GM18867 (cell line): ENCODE data around the gene NR1I2.

Experiments
- ATAC-seq: cut with Tn5 transposase; IDR thresholded peaks from one replicate; pipeline ENCODE4 v1.9.1; 2021; ENCODE audit warnings: mild to moderate bottlenecking, moderate library complexity; ENCODE audit not compliant: unreplicated experiment

Gene NR1I2

DNA sequence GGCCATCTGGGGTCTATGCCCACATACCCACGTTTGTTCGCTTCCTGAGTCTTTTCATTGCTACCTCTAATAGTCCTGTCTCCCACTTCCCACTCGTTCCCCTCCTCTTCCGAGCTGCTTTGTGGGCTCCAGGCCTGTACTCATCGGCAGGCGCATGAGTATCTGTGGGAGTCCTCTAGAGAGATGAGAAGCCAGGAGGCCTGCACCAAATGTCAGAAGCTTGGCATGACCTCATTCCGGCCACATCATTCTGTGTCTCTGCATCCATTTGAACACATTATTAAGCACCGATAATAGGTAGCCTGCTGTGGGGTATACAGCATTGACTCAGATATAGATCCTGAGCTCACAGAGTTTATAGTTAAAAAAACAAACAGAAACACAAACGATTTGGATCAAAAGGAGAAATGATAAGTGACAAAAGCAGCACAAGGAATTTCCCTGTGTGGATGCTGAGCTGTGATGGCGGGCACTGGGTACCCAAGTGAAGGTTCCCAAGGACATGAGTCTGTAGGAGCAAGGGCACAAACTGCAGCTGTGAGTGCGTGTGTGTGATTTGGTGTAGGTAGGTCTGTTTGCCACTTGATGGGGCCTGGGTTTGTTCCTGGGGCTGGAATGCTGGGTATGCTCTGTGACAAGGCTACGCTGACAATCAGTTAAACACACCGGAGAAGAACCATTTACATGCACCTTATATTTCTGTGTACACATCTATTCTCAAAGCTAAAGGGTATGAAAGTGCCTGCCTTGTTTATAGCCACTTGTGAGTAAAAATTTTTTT is 35.9 kb downstream of the NR1I2 start:
- ATAC-seq: no peak

DNA sequence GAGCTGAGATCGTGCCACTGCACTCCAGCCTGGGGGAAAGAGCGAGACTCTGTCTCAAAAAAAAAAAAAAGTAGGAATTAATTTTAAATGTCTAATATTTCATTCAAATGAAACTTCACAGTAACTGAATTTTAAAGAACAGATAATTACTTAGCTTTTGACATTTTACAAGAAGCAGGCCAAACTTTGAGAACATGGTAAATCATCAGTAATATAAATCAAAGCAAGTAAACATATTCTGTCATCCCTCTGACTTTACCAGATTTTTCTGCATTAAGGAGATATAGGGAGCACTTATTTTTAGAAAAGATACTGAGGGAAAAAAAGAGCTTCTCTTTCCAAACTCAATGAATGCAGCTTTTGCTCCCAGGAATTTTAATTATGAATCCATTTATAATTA is 37.0 kb downstream of the NR1I2 start:
- no peak for ATAC-seq

DNA sequence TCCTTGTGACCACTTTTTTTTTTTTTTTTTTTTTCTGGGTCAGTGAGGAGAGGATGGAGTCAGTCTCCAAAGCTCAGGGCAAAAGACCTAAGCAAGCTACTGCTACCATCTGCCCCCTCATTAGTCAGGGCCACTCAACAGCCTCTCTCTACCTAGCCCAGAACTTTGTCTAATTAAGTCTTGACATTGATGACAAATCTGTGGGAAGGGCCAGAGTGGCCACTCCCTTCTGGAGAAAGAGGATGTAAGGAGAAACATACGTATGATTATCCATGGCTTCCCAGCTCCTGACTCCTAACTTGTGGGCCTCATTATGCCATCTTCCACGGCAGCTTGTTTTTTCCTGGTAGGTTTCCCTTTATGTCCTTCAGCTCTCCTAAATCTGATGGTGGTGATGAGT is 37.9 kb downstream of the NR1I2 start:
- no peak for ATAC-seq

DNA sequence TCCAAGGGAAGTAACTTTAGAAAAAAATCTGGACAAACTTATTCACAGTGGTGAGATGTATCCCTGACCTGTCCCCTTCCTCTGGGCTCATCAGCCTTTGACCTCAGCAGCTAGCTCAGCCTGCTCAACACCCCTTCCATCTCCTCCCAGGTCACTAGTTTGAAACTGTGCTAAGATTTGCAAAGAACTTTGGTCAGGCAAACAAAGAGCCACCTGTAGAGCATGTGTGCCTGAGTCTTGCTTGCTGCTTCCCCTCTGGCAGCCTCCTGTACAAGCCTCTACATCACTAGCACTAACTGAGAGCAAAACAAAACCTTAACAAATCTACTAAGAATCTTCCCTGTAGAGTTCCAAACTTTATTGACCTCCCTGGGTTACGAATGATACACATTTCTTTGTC is 43.9 kb downstream of the NR1I2 start:
- no peak for ATAC-seq

DNA sequence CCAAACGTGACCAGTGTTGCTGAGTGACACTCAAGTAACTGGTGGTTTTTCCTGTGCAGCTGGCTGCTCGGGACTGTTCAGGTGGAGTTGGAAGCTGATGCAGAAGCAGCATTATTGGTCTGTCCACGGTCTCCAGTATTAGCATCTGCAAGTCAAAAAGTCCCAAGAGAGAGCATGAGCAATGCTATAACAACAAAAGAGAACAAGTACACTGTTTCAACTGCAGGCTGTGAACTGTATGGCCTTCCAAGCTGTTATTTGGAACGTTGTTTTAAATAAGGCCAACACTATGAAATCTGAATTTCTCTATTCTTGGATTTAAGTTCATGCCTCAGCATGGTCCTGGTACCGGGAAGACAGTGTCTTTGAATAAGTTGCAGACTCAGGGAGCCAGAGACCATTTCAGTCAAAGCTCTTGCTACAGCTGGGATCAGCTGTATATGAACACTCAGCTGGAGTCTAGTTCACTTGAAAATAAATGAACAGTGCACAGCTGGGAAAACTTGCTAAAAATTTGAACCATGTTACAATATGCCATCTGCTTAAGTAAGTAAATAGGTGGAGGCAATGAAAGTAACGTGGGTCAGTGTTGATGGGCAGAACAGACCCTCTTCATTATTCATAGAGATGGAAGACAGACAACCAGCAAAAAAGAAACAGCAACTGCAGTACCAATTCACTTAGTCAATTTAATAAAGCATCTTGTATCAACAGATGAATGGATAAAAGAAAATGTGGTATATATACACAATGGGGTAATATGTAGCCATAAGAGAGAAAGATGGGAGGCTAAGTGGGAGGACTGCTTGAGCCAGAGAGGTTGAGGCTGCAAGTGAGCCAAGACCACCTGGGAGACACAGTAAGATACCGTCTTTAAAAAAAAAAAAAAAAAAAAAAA is 45.1 kb downstream of the NR1I2 start:
- ATAC-seq: no peak

DNA sequence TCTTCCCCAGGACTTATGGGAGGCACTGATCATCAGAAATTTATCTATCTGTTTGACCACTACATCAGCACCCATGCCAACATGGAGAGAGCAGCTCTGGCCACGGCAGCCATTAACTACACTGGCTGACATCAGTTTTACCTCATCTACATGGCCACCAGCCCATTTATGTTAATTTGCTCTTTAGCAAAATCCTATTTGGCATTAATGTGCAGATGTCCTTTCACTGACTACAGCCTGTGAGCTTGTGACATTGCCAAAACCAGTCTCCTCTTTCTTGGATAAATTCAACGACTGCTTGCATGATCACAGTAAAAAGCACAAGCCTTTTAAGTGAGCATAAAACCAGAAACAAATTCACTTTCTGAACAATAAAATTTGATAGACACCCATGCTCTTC is 47.5 kb downstream of the NR1I2 start:
- ATAC-seq: no peak

DNA sequence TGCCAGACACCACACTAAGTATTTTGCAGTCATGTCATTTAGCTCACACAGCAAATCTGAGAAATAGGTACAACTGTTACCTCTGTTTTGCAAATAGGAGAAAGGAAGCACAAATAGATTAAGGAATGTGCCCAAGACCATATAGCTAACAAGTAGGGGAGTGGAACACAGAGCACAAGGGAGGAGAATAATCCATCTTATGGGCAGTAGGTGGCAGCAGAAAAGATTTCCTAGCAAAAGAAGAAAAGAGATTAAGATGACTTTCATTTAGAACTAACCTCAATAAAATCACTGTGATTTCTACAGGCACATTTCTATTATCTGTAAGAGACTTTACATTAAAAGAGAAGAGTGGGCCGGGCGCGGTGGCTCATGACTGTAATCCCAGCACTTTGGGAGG is 49.1 kb downstream of the NR1I2 start:
- no peak for ATAC-seq

DNA sequence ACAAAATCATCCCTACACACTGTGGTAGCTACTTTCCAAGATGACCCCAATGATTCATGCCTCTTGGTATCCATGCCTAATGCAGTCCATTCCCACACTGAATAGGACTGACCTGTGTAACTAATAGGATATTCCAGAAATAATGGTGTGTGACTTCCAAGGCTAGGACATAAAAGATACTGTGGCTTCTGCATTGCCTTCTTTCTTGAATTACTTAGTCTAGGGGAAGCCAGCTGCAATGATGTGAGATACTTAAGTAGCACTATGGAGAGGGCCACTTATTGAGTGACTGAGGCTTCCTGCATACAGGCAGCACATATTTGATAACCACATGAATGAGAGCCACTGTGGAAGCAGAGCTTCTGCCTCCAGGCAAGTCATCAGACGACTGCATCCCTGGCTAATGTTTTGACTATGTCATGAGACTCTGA is 50.1 kb downstream of the NR1I2 start:
- no peak for ATAC-seq

DNA sequence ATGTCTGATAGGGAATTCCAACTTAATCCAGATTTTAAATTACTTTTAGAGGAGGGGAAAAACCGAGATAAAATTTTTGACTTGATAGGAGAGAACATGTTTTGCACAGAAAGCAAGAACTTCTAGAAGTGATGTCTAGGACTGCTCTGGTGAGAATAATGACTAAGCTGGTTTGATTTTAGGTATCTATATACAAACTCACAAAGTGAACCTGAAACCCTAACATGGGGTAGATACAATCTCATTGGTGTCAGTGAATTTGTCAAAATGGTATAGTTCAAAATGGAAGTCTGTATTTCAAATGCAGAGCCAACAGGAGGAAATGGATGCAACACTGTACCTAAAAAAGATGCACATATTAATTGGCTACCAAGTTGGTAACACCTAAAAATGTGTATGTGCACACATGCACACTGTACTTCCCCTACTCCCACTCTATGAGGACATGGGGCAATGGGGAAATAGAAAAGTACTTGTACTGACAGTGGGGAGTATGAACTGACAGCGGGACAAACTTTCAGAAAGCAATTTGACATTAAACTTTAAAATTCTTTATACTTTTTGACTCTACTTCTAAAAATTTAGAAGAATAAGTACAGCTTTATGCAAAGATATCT is 53.0 kb downstream of the NR1I2 start:
- no peak for ATAC-seq

DNA sequence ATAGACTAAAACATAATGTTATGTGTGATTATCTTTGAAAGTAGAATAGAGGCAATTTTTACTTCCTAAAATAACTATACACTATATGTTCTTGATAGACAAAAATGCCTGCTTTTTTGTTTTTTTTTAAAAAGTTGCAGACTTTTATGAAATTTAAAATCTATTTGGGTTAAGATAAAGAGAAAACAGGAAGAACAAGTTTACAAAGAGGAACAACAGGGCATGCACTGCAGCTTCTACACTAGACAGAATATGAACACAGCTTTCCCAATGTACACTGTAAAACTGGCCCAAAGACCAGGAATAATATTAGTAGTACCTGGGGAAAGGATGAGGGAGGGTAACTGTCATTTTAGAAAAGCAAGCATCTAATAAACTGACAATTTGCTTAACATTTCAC is 53.7 kb downstream of the NR1I2 start:
- no peak for ATAC-seq

DNA sequence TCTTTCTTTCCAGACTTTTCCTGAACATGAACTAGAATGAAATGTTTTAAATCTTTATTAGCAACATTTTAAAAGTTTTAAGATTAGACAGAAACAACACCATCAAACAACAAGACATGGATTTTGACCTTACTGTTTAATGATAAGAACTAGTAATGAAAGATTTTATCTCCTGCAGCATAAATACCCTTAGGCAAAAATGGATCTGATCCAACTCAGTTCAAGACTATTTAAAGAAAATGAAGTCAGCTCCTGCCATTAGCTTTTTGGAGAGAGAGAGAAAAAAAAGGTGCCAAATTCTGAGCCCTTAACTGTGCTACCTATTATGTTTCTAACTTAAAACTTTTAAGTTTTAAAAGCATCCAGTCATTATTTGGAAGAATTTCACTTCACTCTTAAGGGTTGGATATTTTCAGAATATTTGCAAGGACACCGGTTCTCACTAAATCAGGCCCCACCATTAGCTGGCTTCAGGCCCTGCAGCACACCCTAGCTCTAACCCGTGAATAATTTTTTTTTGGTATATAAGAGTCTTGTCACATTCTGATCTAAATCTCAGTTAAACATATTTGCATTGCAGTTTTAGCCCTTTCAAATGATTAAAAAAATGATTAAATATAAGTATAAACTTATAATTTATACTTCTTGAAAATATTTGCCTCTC is 60.0 kb downstream of the NR1I2 start:
- ATAC-seq: no peak

DNA sequence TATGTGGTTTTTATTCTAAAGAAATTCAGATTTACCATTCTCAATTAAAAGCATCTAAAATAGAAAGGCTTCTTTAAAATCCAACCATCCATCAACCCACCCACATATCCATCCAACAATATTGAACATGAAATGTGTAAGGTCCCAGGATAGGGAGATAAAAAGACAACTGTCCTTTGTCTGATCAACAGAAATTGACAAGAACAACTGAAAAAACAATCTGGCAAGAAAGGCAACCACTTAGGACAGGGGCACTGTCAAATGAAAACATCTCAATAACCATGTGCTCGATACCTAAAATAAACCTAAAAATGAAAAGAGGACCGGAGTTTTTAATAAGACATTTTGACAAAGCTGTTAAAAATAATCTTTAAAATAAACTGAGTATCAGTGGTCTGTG is 67.2 kb downstream of the NR1I2 start:
- no peak for ATAC-seq

DNA sequence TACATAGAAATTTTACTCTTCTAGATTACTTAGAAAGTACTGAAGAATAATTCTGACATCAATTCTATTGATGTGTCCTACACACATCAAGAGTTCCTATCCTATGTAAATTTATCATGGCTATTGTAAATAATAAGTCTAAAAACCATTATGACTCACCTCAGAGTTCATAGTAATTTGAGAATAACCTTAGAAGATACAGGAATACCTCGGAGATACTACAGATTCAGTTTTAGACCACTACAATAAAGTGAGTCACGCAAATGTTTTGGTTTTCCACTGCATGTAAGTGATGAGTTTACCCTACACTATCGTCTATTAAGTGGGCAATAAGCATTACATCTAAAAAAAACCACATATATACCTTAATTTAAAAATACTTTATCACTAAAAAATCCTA is 74.8 kb downstream of the NR1I2 start:
- ATAC-seq: no peak

DNA sequence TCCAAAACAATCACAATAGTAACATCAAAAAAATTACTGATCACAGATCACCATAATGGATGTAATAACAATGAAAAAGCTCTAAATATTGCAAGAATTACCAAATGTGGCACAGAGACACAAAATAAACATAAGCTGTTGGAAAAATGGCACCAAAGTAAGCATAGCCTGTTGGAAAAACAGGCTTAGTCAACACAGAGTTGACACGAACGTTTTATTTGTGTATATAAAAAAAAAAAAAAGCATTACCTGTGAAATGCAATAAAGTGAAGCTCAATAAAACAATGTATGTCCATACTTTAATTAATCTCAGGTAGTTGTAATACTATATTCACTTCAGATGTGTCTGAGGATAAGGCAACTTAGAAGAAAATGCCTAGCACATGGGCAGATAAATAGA is 77.1 kb downstream of the NR1I2 start:
- no peak for ATAC-seq

DNA sequence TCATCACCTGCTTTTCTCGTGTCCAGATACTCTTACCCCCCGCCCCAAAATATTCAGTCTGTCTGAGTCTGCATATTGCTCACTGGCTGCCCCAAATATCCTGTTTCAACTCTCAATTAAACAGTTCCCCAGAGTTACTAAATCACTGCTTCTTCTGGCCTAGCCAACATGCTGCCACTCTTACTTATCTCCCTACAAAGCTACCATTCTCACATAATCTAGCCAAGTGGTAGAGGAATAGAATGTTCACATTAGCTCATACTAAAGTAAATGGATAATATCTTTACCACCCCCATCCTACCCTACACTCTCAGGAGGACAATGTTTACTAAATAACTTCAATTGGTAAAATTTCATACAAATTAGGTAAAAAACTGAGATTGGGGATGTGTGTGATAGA is 77.8 kb downstream of the NR1I2 start:
- no peak for ATAC-seq

DNA sequence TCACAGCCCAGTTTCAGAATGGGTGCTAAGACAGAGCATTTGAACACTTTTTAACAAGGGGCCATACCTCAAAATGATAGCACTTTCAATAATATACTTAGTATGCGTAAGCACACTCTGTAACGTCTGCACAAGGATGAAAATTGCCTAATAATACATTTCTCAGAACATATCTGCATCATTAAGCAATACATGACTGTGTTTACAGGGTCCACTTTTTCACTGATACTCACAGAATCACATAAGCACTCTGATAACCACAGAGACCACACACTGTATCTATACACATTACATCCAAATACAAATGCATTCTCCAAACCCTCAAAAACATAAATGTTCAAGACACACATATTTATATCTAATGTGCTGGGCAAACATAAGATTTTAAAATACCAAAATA is 79.8 kb downstream of the NR1I2 start:
- no peak for ATAC-seq

DNA sequence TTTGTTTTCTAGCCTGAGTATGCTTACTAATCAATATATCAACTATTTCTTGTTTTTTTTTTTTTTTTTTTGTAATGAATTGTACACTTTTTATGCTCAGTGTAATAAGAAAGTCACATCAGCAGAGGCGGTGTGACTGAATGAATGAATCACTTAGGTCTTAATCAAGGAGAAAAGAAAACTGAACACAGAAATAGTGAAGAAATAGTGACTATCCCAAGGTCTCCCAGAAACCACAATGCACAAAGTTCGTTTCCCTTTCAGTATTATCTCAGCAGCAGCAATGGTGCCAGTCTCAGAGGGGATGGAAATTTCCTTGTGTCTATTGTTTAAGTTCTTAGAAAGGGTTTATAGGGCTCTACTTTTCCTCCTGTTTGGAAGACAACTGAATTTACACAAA is 80.7 kb downstream of the NR1I2 start:
- ATAC-seq: no peak

DNA sequence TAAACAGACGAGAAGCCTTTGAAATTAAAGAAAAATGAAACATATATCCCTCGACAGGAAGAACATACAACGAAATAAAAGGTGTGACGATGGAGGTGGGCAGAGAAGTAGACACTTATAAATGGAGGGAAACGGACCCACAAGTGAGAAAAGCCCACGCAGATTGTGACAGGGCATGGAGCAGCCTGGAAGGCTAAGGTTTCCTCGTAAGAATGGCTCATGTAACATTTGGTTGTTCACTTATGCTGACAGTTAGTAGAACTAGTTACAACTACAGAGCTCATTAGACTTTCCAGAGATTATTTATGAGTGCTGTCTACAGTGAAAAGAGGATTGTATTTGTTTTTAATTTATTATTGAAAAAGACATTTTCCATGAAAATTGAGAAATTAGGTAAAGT is 82.6 kb downstream of the NR1I2 start:
- no peak for ATAC-seq
